ELR (cell line): ENCODE results near the gene HAPSTR1.

Experiments used
- DNase-seq: peaks from one replicate; pipeline ENCODE4 v3.0.0-alpha.2; 2015; ENCODE audit warnings: low read depth

HAPSTR1 gene

DNA sequence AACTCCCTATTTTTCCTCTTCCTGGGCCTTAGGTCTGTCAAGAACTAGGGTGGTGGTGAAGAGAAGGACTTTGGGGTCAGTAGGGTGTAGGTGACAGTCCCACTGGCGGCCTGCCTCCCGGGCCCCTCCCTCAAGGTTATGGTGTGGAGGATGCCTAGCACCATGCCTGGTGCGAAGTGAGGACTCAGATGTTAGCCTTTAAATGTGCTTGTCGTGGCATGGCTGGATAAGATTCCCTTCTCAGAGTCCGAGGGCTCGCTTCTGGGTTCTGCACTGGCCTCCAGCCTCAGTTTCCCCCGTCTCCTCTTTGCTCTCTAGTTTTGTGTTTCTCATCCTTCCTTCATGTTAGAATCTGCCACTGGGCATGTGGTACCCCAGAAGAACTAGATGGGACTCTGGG is 32.0 kb downstream of the HAPSTR1 start:
- no peak for DNase-seq

DNA sequence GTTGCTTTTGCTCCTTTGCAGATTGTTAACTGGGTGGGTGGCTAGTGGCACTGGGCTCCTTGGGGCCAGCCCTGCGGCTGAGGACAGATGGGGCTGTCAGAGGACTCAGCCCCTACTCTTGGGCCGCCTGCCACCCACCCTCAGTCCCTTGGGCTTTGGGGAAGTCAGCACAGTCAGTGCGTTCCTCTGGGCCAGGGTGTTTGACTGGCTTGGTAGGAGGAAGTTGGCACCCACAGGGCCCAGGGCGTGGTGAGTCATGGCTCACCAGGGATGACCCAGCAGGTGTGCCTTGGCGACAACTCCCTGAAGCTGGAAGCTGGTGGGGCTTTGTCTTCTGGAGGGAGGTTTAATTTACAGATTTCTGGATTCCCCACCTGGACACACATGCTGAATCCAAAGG is 32.4 kb downstream of the HAPSTR1 start:
- DNase-seq, result no peak

DNA sequence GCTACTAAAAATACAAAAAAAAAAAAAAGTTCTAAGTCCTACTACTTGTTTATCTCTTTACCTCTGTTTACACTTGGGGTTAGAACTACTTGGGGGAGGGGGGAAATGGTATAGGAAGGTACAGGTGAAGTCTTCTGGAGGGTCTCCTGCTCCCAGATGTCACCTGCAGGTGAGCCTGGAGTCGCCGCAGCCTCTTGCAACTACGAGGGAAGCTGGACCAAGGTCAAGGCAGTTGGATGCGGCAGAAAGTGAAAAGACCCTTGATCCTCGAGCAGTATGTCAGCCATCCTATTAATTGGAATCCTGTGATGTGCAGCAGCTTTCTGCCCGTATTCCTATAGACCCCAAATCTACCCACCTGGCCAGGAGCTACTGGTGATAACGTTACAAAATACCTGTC is 33.0 kb downstream of the HAPSTR1 start:
- no peak for DNase-seq

DNA sequence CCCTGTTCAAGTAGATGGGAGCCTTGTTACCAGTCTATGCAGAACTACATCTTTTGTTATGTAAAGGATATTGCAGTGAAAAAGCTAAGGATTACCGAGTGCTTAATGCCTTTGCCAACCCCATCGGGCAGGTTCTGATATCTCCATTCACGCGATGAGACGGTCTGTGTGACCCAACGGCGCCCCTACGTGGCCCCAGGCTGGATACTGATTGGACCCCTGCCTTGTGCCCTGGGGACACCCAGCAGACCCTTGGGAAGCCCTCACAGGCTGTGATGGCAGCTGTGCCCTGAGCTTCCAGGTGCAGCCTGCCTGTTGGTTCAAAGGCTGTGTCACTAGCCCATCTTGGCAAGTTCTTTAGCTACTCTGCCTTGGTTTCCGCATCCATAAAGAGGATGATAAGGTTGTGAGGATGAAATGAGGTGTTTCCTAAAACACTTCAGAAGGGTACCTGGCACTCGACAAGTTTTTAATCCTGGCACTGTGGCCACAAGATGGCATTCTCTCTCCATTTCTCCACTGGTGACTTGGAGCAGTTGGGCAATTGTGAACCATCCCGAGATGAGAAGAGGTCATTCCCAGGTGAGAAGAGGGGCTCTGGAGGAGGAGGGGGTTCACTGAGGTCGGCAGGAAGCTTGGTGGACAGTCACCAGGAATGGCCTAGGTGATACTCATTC is 33.6 kb downstream of the HAPSTR1 start:
- DNase-seq, result no peak

DNA sequence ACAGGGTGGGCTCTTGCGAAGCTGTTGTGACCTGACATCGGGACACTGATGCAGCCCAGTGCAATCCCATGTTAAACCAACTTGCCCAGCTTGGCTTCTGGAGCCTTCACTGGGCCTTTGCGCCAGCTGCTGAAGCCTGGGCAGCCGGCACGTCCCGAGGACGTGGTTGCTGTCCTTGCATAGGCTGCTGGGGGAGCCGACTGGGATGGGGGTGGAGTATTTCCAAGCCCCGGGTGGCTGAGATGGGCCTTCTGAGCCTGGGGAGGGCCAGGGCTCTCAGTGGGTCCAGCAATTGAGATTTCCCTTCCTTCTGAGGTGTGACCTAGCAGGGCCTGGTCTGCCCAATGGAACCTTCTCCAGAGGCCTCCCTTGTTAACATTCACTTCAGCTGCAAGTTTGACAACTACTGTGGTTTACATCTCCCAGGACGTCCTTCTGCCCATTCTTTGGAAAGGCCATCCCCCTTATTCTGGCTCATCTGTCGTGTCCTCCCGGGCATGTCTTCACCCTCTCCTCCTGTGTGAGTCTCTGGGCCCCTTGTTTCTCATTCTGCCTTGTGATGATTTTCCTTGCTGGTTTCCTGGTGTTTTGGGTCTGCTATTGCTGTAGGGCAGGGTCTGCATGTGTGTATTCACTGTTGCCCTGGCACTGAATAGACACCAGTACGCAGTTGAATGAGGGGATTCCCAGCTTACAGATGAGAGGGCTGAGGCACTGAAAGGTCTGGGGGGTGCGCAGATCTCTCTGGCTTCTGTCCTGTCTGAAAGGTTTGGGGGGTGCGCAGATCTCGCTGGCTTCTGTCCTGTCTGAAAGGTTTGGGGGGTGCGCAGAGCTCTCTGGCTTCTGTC is 34.4 kb downstream of the HAPSTR1 start:
- no peak for DNase-seq

DNA sequence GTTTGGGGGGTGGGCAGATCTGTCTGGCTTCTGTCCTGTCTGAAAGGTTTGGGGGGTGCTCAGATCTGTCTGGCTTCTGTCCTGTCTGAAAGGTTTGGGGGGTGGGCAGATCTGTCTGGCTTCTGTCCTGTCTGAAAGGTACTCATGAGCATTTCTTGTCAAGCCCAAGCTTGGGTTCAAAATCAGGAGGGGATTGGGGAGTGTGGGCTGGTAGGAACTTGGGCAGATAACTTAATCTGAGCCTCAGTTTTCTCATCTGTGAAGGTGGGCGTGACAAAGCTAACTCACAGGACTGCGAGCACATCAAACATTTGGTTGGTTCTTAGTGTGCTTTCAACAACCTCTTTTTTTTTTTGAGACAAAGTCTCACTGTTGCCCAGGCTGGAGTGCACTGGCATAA is 35.2 kb downstream of the HAPSTR1 start:
- DNase-seq, result no peak

DNA sequence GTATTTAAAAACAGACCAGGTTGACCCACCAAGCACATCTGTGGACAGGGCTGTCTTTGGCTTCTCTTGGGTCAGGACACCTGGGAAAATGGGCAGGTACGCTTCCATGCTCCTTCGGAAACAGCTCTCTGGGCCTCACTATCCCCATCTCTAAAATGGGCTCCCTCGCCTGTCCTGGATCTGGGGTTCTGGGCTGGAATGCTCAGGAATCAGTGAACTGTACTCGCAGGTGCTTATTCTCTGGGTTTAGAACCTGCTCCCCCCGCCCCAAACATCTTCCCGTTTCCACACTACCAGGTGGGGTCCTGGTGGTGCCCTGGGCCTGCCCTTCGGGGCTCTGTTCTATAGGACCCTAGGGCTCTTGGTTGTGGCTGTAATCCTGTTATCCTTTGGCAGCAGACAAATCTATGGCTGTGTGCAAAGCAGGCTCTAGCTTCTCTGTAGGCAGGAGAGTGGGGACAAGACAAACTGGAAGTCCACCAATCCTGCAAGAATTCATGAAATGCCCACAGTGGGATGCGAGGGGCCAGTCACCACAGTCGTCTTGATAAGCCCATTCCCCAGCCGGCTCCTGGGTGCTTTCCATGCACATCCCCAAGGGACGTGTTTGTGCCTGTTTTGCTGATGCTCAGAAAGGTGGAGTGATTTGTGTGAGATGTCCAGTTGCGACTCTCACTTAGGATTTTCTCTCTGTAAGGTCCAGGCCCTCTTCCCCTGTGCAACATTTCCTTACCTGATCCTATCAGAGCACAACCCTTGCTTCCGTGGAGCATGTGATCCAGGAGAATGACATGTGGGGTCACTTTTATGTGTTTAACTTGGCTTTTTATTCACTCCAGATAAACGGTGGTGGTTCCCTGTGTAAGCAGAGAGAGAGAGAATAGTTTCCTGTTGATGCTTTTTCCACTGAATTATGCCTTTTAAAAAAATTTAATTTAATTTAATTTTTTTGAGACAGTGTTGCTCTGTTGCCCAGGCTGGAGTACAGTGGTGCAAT is 37.2 kb downstream of the HAPSTR1 start:
- no peak for DNase-seq

DNA sequence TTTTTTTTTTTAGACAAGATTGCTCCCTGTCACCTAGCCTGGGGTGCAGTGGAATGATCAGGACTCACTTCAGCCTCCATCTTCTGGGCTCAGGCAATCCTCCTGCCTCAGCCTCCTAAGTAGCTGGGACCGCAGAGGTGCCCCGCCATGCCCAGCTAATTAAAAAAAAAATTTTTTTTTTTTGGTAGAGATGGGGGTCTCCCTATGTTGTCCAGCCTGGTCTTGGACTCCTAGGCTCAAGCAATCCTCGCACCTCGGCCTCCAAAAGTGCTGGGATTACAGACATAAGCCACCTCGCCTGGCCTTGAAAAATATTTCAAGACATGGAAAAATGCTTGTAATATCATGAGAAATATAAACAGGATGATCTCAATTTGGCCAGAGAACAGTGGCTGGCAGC is 42.9 kb downstream of the HAPSTR1 start:
- no peak for DNase-seq

DNA sequence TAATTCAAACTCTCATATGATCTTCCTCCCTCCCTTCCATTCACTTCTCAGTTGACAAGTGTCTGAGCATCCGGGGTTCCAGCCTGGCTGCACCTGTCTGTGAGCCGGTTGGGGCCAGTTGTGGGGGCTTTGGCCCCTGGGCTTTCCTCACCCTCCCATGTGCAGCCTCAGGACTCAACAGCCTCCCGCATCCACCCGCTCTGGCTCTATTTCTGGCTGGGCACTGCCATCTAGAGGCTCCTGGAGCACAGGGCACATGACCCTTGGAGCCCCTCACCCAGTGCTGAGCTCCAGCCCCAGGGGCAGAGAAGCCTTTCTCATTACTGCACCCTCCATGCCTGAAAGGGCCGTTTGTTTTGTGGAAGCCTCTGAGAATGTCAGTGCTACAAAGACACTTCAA is 43.3 kb downstream of the HAPSTR1 start:
- peak; percentile 72 for DNase-seq

DNA sequence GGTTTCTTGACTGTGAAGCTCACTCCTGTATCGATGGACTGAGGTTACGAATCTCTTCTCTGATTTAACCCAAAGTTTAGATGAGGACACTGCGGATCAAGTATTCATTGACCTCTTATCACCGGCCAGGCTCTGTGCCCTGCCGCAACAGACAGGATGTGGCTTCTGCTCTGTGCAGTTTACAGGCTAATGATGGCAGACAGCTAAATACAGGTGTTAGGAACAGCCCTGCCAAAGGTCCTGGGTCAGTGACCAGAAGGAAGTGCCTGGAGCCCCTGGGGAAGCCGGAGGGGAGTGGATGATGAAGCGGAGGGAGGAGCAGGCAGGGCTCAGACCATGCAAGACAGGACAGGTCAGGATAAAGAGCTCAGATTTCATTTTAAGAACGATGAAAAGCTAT is 44.4 kb downstream of the HAPSTR1 start:
- DNase-seq, result no peak

DNA sequence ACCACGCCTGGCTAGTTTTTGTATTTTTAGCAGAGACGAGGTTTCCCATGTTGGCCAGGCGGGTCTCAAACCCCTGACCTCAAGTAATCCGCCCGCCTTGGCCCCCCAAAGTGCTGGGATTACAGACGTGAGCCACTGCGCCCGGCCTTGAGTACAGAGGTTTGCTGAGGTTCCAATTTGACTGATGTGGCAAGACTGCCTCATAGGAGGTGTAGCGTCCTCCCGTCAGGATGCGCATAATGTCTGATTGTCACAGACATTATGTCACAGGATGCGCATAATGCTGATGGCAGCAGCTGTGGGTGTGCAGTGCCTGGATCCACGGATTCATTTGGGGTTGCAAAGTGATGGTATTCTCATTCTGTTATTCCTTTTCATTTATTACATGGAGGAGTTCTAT is 45.2 kb downstream of the HAPSTR1 start:
- DNase-seq, result no peak

DNA sequence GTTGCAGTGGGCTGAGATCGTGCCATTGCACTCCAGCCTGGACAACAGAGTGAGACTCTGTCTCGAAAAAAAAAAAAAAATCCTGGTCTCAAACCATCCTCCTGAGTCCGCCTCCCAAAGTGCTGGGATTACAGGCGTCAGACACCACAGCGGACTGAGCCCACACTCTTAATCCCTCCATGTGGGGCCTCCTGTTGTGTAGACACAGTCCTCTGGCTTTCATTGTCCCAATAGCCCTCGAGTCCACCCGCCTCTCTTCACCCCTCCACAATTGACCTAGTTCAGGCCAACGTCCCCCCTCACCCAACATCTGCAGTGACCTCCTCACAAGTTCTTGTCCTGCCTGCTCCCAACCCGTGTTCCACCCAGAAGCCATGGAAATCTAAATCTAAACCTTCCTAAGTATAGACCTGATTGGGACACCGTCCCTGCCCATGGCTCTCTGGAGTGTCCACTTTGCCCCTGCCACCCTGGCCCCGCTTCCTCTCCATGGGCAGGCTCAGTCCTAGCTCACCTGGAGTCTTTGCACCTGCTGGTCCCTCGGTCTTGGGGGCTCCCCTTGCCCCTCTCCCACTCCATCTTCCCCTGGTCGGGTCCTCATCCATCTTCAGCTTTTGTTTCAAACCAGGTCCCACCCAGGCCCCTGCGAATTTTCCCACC is 46.7 kb downstream of the HAPSTR1 start:
- DNase-seq, result no peak

DNA sequence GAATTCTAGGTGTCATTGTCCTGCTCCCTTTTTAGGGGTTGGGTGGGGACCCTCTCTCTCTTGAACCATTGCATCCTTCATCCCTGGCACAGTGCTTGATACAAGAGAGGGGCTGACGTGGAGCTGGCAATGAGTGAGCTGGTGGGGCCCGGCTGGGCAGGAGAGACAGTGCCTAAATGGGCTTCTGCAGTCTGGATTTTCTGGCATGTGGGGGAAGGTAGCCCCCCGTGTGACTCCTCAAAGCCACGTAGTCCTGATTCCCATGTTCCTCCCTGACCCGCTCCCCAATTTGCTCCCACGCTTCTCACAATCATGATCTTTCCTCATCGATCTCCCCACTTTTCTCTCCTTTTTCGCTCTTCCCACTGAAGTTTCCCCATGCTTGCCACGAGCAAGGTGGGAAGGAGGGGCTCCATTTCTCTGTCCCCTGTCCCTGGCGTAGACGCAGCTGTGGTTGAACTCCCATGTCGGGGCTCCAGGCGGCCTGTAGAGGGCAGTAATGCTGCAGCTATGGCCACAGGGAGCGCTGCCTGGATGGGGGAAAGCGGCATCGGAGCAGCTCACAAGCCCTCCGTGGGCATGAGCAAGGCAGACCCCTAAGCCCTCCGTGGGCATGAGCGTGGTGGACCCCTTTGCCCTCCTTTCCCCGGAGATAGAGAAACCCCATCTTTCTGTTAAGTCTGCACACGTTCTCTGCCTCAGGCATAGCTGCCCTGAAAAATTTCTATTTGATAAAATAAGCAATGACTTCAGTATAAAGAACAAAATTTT is 47.5 kb downstream of the HAPSTR1 start:
- peak; percentile 66 for DNase-seq

DNA sequence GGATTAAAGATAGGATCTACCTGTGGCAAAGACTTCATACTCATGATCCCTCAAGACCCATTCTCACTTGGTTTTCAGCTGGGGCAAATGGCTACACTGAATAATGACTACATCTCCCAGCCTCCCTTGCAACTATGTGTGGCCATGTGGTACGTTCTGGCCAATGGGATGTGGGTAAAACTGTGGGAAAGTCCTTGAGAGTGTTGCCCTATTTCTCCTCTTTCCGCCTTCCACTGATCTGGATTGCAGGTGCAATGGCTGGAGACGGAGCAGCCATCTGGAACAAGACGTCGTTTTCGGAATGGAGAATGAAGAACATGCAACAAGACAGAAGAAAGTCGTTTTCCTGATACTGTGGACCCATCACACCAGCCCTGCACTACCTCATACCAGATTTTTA is 48.5 kb downstream of the HAPSTR1 start:
- peak; percentile 51 for DNase-seq
